ENCODE measurements around the gene ANAPC4.

ANAPC4 gene

DNA sequence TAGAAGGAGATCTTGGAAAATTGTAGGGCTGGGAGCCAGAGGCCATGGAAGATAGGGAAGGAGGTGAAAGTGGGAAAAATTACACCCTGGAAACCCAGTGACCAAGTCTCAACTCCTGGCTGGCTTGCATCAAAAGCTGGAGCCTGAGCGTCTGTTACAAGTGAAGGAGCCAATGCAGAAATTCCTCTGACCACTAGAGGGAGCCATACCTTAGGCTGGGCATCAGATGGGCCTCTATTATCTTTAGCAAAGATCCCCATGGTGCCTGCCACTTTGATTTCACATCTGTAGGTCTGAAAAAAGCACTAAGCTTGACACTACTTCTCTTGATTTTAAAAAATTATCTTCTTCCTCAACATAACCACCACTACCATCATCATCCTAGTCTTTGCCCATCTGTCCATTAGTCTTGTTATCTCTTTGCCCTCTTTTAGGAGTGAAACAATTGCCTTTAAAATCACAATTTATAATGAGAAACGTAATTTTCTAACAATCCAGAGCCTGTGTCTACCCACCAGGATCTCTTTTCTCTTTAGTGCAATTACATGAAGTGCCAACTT lies 62.9 kb downstream of the ANAPC4 start:
- no peak overlapping the region for H3K4me3 ChIP-seq (ENCODE audit: control insufficient read depth, low read depth, low read length)
- TF ChIP-seq, protein P1, sequence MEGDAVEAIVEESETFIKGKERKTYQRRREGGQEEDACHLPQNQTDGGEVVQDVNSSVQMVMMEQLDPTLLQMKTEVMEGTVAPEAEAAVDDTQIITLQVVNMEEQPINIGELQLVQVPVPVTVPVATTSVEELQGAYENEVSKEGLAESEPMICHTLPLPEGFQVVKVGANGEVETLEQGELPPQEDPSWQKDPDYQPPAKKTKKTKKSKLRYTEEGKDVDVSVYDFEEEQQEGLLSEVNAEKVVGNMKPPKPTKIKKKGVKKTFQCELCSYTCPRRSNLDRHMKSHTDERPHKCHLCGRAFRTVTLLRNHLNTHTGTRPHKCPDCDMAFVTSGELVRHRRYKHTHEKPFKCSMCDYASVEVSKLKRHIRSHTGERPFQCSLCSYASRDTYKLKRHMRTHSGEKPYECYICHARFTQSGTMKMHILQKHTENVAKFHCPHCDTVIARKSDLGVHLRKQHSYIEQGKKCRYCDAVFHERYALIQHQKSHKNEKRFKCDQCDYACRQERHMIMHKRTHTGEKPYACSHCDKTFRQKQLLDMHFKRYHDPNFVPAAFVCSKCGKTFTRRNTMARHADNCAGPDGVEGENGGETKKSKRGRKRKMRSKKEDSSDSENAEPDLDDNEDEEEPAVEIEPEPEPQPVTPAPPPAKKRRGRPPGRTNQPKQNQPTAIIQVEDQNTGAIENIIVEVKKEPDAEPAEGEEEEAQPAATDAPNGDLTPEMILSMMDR (IDR thresholded peaks at IDR 0.05; ENCODE audit: control insufficient read depth, insufficient read depth, low read depth, low read length, missing control alignments) = peak; percentile 97
- peak; percentile 34 for DNase-seq (ENCODE audit: low read depth)

DNA sequence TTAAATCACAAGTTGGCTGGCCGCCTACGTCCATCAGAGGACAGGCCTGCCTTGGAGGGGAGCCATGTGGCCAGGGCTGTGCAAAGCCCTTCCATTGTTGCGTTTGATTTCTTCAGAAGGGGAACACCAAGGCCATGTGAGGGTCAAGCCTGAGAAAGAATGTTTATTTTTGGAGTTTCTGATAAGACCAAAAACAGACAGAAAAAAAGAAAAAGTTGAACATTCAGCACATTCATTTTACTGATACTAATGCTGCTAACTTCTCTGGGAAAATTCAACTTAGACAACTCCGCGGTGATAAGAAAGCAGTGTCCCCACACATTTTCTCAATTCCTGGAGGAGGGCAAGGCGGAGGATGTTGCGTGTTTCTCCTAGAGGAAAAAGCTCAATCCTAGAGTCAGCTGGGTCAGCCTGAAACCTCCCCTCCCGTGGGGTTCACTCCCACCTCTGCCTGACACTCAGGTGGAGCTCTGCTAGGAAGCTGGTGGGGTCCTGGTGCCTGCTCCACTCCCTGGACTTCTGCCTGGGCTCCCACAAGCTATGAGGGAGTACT lies 63.5 kb downstream of the ANAPC4 start:
- no peak for DNase-seq (ENCODE audit: low read depth)

DNA sequence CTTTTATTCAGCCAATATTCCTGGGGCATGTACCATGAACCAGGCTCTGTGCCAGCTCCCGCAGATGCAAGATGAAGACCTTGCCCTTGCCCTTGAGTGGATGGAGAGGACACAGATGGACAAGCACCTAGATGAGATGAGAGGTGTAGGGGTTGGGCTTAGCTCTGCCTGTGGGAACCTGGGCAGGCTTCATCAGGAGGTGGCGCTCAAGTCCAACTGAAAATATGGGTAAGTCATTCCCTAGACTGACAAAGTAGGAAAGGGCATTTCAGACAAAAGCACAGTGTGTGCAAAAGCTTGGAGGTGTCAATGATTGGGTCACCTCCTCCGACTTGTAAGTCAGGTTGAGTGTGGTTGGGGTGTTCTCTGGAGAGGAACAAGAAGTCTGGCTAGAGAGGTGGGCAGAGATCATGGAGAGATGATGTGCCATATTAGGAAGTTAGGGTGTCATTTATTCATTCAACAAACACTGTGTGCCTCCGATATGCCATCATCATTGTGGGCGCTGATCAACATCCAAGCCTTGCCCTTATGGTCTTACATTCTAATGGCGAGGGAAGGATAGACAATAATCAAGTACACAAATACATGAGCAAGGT lies 64.6 kb downstream of the ANAPC4 start:
- no peak overlapping the region for H3K4me3 ChIP-seq (ENCODE audit: control insufficient read depth, low read depth, low read length)
- TF ChIP-seq, protein P1 (IDR thresholded peaks at IDR 0.05; ENCODE audit: control insufficient read depth, insufficient read depth, low read depth, low read length, missing control alignments) = peak; percentile 87
- DNase-seq (ENCODE audit: low read depth) = no peak

More for the DNA sequence above, 63.5 kb downstream of the ANAPC4 start:
- no peak overlapping the region for H3K4me3 ChIP-seq (ENCODE audit: control insufficient read depth, low read depth, low read length)
- TF ChIP-seq, protein P1 (IDR thresholded peaks at IDR 0.05; ENCODE audit: control insufficient read depth, insufficient read depth, low read depth, low read length, missing control alignments) = no peak

DNA sequence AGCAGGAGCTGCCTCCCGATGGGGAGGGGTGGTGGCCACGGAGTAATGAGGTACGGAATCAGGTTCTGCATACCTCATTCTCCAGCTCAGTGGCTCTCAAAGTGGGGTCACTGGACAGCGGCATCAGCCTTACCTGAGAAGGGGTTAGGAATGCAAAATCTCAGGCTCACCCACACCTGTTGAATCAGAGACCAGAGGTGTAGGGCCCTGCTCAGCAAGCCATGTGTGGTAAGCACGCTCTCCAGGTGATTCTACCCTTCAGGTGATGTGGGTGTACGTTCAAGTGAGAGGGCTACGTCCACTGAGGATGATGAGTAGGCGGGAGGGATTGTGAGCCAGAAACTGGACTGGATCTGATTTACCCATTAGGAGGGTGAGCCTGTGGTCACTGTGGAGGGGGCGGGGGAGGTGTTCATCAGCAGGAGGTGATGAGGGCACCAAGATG lies 65.8 kb downstream of the ANAPC4 start:
- TF ChIP-seq, protein P1 (IDR thresholded peaks at IDR 0.05; ENCODE audit: control insufficient read depth, insufficient read depth, low read depth, low read length, missing control alignments) = no peak
- DNase-seq (ENCODE audit: low read depth) = no peak
- no peak overlapping the region for H3K4me3 ChIP-seq (ENCODE audit: control insufficient read depth, low read depth, low read length)

DNA sequence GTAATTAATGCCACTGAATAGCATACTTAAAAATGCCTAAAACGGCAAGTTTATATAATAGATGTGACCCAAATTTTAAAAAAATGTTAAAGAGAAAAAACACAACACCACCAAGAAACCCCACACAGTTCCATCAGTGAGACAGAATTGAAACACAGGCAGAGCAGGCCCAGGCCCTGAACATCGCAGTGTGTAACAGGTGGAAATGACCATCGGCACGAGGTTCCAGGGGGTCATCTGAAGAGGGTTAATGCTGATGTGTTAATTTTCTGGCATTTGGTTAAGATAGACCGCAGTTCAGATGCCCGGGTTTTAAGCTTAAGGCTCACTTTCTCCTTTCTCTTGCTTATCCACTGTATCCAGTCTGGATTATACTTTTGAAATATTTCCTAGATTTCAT lies 66.8 kb downstream of the ANAPC4 start:
- TF ChIP-seq, protein P1 (IDR thresholded peaks at IDR 0.05; ENCODE audit: control insufficient read depth, insufficient read depth, low read depth, low read length, missing control alignments) = no peak
- no peak for DNase-seq (ENCODE audit: low read depth)
- H3K4me3 ChIP-seq (ENCODE audit: control insufficient read depth, low read depth, low read length) = no peak overlapping the region

DNA sequence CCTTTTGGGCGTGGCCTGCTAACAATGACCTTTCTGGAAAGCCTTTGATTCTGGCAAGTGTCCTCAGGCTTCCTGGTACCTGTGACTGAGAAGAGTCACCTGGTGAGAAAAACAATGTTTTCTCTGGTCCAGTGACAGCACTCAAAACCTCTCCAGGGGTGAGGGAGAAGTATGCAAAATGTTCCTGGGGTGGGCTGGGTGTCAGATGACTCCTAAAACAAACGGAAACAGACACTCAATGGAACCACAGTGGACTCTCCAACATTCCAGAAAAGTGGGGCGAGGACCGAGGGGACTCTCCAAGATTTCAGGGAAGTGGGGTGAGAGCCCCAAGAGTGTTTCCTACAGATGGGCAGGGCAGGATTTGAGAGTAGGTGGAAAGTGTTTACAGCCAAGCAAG lies 69.5 kb downstream of the ANAPC4 start:
- H3K4me3 ChIP-seq (ENCODE audit: control insufficient read depth, low read depth, low read length) = no peak overlapping the region
- TF ChIP-seq, protein P1 (IDR thresholded peaks at IDR 0.05; ENCODE audit: control insufficient read depth, insufficient read depth, low read depth, low read length, missing control alignments) = no peak
- DNase-seq (ENCODE audit: low read depth) = no peak
